Measurements from ENCODE around the gene BTG1. TPM values are rescaled to one million over a fixed set of nuclear protein-coding genes. Genes with fewer than 3 reads are reported as not detected.

Gene BTG1
- total RNA-seq, 2 experiments from 2014 or later: 32.8 to 93.4 TPM

DNA sequence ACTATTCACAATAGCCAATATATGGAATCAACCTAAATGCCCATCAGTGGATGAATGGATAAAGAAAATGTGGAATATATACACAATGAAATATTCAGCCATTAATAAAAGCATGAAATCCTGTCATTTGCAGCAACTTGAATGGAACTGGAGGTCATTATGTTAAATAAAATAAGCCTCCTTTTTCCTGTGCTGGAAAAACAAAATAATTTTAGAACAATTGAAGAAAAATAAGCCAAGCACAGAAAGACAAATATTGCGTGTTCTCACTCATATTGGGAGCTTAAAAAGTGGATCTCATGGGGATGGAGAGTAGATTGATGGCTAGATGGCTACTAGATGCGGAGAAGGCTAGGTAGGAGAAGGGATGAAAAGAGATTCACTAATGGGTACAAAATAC lies 6.3 kb upstream of the BTG1 start:
- CTCF ChIA-PET (ENCODE audit: unreplicated experiment): interaction anchor here (0.6 kb wide), 1 partner anchor 1280 kb away, joined by 3 read pairs; no protein-coding TSS in a partner anchor

DNA sequence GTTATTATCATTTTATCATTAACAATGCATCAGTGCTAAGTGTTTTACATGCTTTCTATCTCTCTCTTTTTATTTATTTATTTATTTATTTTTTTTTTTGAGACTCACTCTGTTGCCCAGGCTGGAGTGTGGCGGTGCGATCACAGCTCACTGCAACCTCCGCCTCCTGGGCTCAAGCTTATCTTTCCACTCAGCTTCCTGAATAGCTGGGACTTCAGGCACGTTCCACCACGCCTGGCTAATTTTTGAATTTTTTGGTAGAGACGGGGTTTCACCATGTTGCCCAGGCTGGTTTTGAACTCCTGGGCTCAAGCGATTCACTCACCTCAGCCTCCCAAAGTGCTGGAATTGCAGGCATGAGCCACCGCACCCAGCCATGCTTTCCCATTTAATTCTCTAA lies 3.9 kb upstream of the BTG1 start:
- H3K4me2 ChIP-seq (ENCODE audit: low read length): no peak overlapping the region; the same call in 1 of the 2 replicates
- intact Hi-C loops (cut with micrococcal nuclease; ENCODE audit: unreplicated experiment): no loop called here
- H3K4me3 ChIP-seq (ENCODE audit: low read depth, low read length, poor library complexity, severe bottlenecking): no peak overlapping the region
- ChIA-PET POLR2A (interaction anchor here (0.6 to 2.3 kb wide), 14 partner anchors 9 to 755 kb away, joined by 3 to 16 read pairs (median 5); no protein-coding TSS in a partner anchor), CTCF (ENCODE audit: unreplicated experiment) (no interaction called here)
- TF ChIP-seq, protein P1, sequence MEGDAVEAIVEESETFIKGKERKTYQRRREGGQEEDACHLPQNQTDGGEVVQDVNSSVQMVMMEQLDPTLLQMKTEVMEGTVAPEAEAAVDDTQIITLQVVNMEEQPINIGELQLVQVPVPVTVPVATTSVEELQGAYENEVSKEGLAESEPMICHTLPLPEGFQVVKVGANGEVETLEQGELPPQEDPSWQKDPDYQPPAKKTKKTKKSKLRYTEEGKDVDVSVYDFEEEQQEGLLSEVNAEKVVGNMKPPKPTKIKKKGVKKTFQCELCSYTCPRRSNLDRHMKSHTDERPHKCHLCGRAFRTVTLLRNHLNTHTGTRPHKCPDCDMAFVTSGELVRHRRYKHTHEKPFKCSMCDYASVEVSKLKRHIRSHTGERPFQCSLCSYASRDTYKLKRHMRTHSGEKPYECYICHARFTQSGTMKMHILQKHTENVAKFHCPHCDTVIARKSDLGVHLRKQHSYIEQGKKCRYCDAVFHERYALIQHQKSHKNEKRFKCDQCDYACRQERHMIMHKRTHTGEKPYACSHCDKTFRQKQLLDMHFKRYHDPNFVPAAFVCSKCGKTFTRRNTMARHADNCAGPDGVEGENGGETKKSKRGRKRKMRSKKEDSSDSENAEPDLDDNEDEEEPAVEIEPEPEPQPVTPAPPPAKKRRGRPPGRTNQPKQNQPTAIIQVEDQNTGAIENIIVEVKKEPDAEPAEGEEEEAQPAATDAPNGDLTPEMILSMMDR (conservative IDR thresholded peaks at IDR 0.05; ENCODE audit: low read length): no peak
- no peak for TF ChIP-seq EZH2phosphoT487 (IDR thresholded peaks at IDR 0.05; ENCODE audit: borderline replicate concordance, low read depth, low read length)
- no peak overlapping the region for H2AFZ ChIP-seq (ENCODE audit: low read length)
- BruUV-seq (replicated peaks): no TSS peak
- H4K20me1 ChIP-seq (ENCODE audit: insufficient read depth, low read length): peaks cover 3% of the 10 kb centered on the region; the same call in 1 of the 2 replicates
- DNase-seq (ENCODE audit: low spot score): no peak
- peaks cover 4% of the 10 kb centered on the region for H3K36me3 ChIP-seq (ENCODE audit: insufficient read depth, low read length)
- H3K27ac ChIP-seq (ENCODE audit: low read depth, low read length, poor library complexity, severe bottlenecking): no peak overlapping the region
- H3K9me3 ChIP-seq (ENCODE audit: low read length): no peaks in the 10 kb centered on the region
- peaks cover 29% of the 10 kb centered on the region for H3K79me2 ChIP-seq (ENCODE audit: insufficient read depth, low read depth, low read length)
- H3K4me1 ChIP-seq (ENCODE audit: insufficient read depth, low read length, poor library complexity, severe bottlenecking): peaks cover 16% of the 10 kb centered on the region
- H3K9me2 ChIP-seq (ENCODE audit: insufficient read depth, low read length): no peaks in the 10 kb centered on the region

More for the DNA sequence above, 6.3 kb upstream of the BTG1 start:
- Histone ChIP-seq H2AFZ (ENCODE audit: low read length) (no peak overlapping the region), H3K36me3 (ENCODE audit: insufficient read depth, low read length) (no peaks in the 10 kb centered on the region), H4K20me1 (ENCODE audit: insufficient read depth, low read length) (no peaks in the 10 kb centered on the region), H3K4me1 (ENCODE audit: insufficient read depth, low read length, poor library complexity, severe bottlenecking) (peaks cover 22% of the 10 kb centered on the region), H3K9me3 (ENCODE audit: low read length) (no peaks in the 10 kb centered on the region), H3K79me2 (ENCODE audit: insufficient read depth, low read depth, low read length) (peaks cover 12% of the 10 kb centered on the region), H3K9me2 (ENCODE audit: insufficient read depth, low read length) (no peaks in the 10 kb centered on the region), H3K27ac (ENCODE audit: low read depth, low read length, poor library complexity, severe bottlenecking) (no peak overlapping the region), H3K4me2 (ENCODE audit: low read length) (no peak overlapping the region), H3K4me3 (ENCODE audit: low read depth, low read length, poor library complexity, severe bottlenecking) (no peak overlapping the region)
- intact Hi-C loops (cut with micrococcal nuclease; ENCODE audit: unreplicated experiment): no loop called here
- POLR2A ChIA-PET: interaction anchor here (1.6 kb wide), 1 partner anchor 21 kb away, joined by 4 read pairs; no protein-coding TSS in a partner anchor
- DNase-seq (ENCODE audit: low spot score): no peak
- no TSS peak for BruUV-seq (replicated peaks)
- TF ChIP-seq, protein P1 (conservative IDR thresholded peaks at IDR 0.05; ENCODE audit: low read length): no peak
- no peak for TF ChIP-seq EZH2phosphoT487 (IDR thresholded peaks at IDR 0.05; ENCODE audit: borderline replicate concordance, low read depth, low read length)

DNA sequence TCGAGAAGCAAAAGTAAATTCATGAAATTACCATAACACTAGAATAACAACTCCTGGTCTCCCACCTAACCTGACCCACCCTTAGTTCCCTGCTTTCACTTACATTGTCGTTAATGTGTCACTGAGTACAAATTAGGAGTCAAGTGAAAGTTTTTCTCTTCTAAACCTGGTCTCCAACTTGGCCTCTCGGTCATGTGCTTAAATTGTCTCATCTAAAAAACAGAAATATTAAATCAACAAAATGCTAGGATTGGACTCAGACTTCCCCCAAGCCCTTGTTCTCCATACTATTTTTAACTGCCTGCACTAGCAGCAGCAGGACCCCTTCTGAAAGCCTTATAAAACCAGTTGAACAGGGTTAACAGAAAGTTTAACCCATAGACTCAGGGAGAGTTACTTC lies 1.8 kb upstream of the BTG1 start:
- peak overlapping the region; percentile 66 for H2AFZ ChIP-seq (ENCODE audit: low read length)
- DNase-seq (ENCODE audit: low spot score): no peak
- H3K9me2 ChIP-seq (ENCODE audit: insufficient read depth, low read length): no peaks in the 10 kb centered on the region
- ChIA-PET POLR2A (interaction anchor here (0.7 to 5.5 kb wide), 12 partner anchors 8 to 1517 kb away, joined by 4 to 86 read pairs (median 42); no protein-coding TSS in a partner anchor), CTCF (ENCODE audit: unreplicated experiment) (no interaction called here)
- H3K79me2 ChIP-seq (ENCODE audit: insufficient read depth, low read depth, low read length): peaks cover 50% of the 10 kb centered on the region
- H3K4me3 ChIP-seq (ENCODE audit: low read depth, low read length, poor library complexity, severe bottlenecking): peak overlapping the region; percentile 88
- peak overlapping the region; percentile 96 for H3K4me2 ChIP-seq (ENCODE audit: low read length)
- TF ChIP-seq, protein P1 (conservative IDR thresholded peaks at IDR 0.05; ENCODE audit: low read length): no peak
- no peak for TF ChIP-seq EZH2phosphoT487 (IDR thresholded peaks at IDR 0.05; ENCODE audit: borderline replicate concordance, low read depth, low read length)
- H4K20me1 ChIP-seq (ENCODE audit: insufficient read depth, low read length): peaks cover 23% of the 10 kb centered on the region
- H3K4me1 ChIP-seq (ENCODE audit: insufficient read depth, low read length, poor library complexity, severe bottlenecking): peaks cover 16% of the 10 kb centered on the region
- H3K27ac ChIP-seq (ENCODE audit: low read depth, low read length, poor library complexity, severe bottlenecking): peak overlapping the region; percentile 73
- intact Hi-C loops (cut with micrococcal nuclease; ENCODE audit: unreplicated experiment): no loop called here
- BruUV-seq (replicated peaks): no TSS peak
- no peaks in the 10 kb centered on the region for H3K9me3 ChIP-seq (ENCODE audit: low read length)
- H3K36me3 ChIP-seq (ENCODE audit: insufficient read depth, low read length): peaks cover 25% of the 10 kb centered on the region
